SJSA1 (cell line): ENCODE results near the gene GYG1. TPM values are rescaled to one million over a fixed set of nuclear protein-coding genes. Genes with fewer than 3 reads are reported as not detected.
A peak's percentile ranks its signal among the peaks of the same experiment; 100 is the strongest.

ENCODE experiments used
- DNase-seq, 2 experiments: peaks; one replicate each; pipeline ENCODE4 v3.0.0-alpha.2; 2015 to 2020; ENCODE audit warnings: low spot score in 2 of 2, low read depth in 1 of 2
- H3K27ac ChIP-seq: fragments of 250-450 bp; sonication (Bioruptor Pico); 2 replicates; pipeline ENCODE4 v1.5.1; 2020; ENCODE audit warnings: mild to moderate bottlenecking, moderate library complexity
- H3K27me3 ChIP-seq: fragments of 250-450 bp; sonication (Bioruptor Pico); replicated peaks from 2 replicates; pipeline ENCODE4 v1.5.1; 2020; ENCODE audit warnings: mild to moderate bottlenecking, moderate library complexity
- H3K36me3 ChIP-seq: fragments of 250-450 bp; sonication (Bioruptor Pico); 2 replicates; pipeline ENCODE4 v1.5.1; 2020; ENCODE audit warnings: mild to moderate bottlenecking
- H3K4me1 ChIP-seq: fragments of 250-450 bp; sonication (Bioruptor Pico); replicated peaks from 2 replicates; pipeline ENCODE4 v1.6.1; 2021; ENCODE audit warnings: mild to moderate bottlenecking
- H3K4me3 ChIP-seq: fragments of 250-450 bp; sonication (Bioruptor Pico); 2 replicates; pipeline ENCODE4 v1.5.1; 2020; ENCODE audit warnings: mild to moderate bottlenecking
- H3K9me3 ChIP-seq: fragments of 250-450 bp; sonication (Bioruptor Pico); replicated peaks from 2 replicates; pipeline ENCODE4 v1.5.1; 2020; ENCODE audit warnings: mild to moderate bottlenecking
- total RNA-seq: library from RNA; depleted of rRNA; stranded (reverse); fragments of >200 nt; shearing (Covaris generic); gene quantifications from 2 replicates; pipeline ENCODE4 v1.2.3, GENCODE V29; 2014

GYG1 gene
- total RNA-seq, 1 experiment from 2014 or later, result 14.1 TPM

DNA sequence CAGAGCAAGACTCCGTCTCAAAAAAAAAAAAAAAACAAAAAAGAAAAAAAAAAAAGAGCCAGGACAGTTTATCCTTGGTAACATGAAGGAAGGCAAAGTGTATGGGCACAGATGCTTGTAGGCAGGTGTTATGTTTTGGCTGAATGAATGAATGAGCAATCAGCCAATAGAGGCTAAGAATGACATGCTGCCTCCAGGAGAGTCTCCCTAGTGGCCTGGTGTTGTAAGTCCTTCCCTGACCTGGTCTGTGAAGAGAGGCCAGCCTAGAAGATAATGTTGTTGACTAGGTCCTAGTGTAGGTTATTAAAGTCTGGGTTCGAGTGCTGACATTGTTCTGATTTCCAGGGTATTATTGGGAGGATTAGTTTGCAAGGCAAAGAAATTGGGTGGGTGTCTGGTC is 24.9 kb downstream of the GYG1 start:
- Histone ChIP-seq H3K4me1 (peaks cover 13% of the 10 kb centered on the region), H3K9me3 (no peaks in the 10 kb centered on the region), H3K4me3 (no peak overlapping the region), H3K27ac (no peak overlapping the region), H3K27me3 (no peaks in the 10 kb centered on the region), H3K36me3 (peaks cover 7% of the 10 kb centered on the region)
- DNase-seq, result no peak

DNA sequence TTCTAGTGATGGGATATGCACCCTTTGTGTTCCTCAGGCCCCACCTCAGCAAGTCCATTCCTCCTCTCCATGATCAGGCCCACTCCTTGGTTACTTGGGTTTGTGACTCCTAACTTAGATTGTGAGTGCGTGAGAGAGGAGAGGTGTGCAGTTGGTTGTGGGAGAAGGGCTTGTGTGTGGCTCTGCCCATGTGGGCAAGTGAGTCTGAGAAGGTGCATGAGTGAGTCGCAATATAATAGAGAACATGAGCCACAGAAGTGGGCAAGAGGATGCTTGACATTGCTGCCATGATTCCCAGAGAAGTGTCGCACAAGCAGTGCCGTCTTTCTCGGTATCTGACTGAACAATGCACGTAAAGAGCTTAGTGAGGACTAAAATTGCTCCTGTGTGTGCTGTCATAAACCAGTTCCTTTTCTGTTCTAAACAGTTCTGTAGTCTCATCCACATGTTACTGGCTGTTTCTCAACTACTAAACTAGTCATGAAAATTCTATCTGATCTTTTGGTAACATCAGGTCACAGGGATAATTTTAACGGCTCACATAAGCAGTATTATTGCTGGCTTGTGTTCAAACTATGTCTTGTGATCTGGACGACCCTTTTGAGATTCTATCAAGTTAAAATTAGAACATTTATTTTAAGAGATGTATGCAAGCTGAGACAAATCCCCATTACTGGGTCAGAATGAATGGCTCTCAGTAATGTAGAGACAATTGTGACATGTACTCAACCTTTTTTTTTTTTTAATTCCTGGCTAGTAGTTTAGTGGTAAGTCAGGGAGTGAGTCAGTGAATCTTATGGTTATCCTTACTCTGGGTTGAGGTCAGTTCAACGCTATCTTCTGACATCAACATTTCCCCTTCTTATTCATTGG is 25.6 kb downstream of the GYG1 start:
- Histone ChIP-seq H3K27me3 (no peaks in the 10 kb centered on the region), H3K4me3 (no peak overlapping the region), H3K27ac (peak overlapping the region; percentile 22; the same call in 1 of the 2 replicates), H3K36me3 (0 out of 2 replicates have a peak, but pooled peaks cover 6% of the 10 kb centered on the region), H3K4me1 (peaks cover 13% of the 10 kb centered on the region), H3K9me3 (no peaks in the 10 kb centered on the region)
- DNase-seq, result peak in 1 of 2 experiments; percentile 63

DNA sequence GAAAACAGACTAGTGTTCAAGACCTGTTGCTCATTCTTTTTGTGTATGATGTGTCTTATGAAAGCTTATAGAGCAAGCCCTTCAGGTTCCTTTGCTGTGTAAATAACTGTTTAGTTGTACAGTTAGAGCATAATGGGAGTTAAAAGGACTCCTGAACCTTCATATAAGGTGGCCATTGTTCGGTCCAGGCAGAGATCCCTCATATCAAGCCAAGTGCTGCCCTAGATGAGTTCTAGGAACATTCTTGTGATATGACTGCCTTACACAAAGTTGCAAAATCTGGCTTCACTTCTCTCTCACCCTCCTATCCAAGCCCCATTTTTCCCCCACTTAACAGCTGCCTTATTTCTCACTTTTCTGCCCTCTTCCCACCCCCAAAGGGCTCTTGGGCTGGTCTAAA is 26.9 kb downstream of the GYG1 start:
- Histone ChIP-seq H3K27me3 (no peaks in the 10 kb centered on the region), H3K36me3 (0 out of 2 replicates have a peak, but pooled peaks cover 6% of the 10 kb centered on the region), H3K4me1 (peaks cover 13% of the 10 kb centered on the region), H3K9me3 (no peaks in the 10 kb centered on the region), H3K4me3 (no peak overlapping the region), H3K27ac (no peak overlapping the region)
- DNase-seq, result no peak

GRCh38 chr3:149019580-149019979 is 28.2 kb downstream of the GYG1 start:
- DNase-seq, result no peak
- Histone ChIP-seq H3K4me3 (no peak overlapping the region), H3K4me1 (peaks cover 18% of the 10 kb centered on the region), H3K27ac (no peak overlapping the region), H3K9me3 (0 out of 2 replicates have a peak, but pooled peaks cover under 1% of the 10 kb centered on the region), H3K36me3 (peaks cover 10% of the 10 kb centered on the region), H3K27me3 (no peaks in the 10 kb centered on the region)

- H3K9me3 ChIP-seq, result peaks cover 6% of the 10 kb centered on the region; the same call in 1 of the 2 replicates
- peaks cover 17% of the 10 kb centered on the region for H3K36me3 ChIP-seq
- no peak overlapping the region for H3K4me3 ChIP-seq
- no peak for DNase-seq
- H3K4me1 ChIP-seq, result peaks cover 18% of the 10 kb centered on the region
- no peak overlapping the region for H3K27ac ChIP-seq
- H3K27me3 ChIP-seq, result no peaks in the 10 kb centered on the region
These were observed 29.0 kb downstream of the GYG1 start for GRCh38 chr3:149020196-149020838.

DNA sequence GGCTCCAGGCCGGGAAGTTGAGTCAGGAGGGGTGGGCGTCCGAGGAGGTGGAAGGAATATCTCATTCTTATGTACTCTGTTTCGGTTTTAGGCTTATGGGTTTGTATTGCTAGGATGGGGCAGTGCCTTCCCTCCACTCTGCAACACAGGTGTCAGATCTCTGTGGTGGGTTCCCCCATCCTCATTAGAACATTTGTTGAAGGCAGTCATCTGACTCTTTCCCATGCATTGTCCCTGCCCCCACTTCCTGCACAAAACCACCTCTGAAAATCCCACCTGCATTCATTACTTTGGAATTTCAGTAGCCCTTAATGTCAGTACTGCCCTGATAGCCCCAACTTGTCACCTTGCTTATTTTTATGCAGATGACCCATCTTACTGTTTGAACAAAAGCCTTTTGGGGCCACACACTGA is 29.5 kb downstream of the GYG1 start:
- Histone ChIP-seq H3K4me3 (no peak overlapping the region), H3K4me1 (peaks cover 18% of the 10 kb centered on the region), H3K27me3 (no peaks in the 10 kb centered on the region), H3K27ac (no peak overlapping the region), H3K9me3 (peaks cover 7% of the 10 kb centered on the region; the same call in 1 of the 2 replicates), H3K36me3 (peaks cover 23% of the 10 kb centered on the region)
- no peak for DNase-seq

- DNase-seq, result no peak
- Histone ChIP-seq H3K36me3 (peaks cover 31% of the 10 kb centered on the region), H3K4me3 (no peak overlapping the region), H3K27ac (no peak overlapping the region), H3K27me3 (no peaks in the 10 kb centered on the region), H3K9me3 (peaks cover 7% of the 10 kb centered on the region; the same call in 1 of the 2 replicates), H3K4me1 (peaks cover 11% of the 10 kb centered on the region)
These were observed 30.5 kb downstream of the GYG1 start for GRCh38 chr3:149021830-149022229.

GRCh38 chr3:149023951-149024350 is 32.6 kb downstream of the GYG1 start:
- no peak overlapping the region for H3K4me3 ChIP-seq
- H3K36me3 ChIP-seq, result peaks cover 45% of the 10 kb centered on the region
- no peaks in the 10 kb centered on the region for H3K27me3 ChIP-seq
- H3K27ac ChIP-seq, result no peak overlapping the region
- DNase-seq, result no peak
- peaks cover 4% of the 10 kb centered on the region; the same call in 1 of the 2 replicates for H3K4me1 ChIP-seq
- peaks cover 7% of the 10 kb centered on the region; the same call in 1 of the 2 replicates for H3K9me3 ChIP-seq

GRCh38 chr3:149026718-149027117 is 35.4 kb downstream of the GYG1 start:
- Histone ChIP-seq H3K36me3 (peaks cover 64% of the 10 kb centered on the region), H3K9me3 (peaks cover 7% of the 10 kb centered on the region; the same call in 1 of the 2 replicates), H3K27ac (no peak overlapping the region), H3K27me3 (no peaks in the 10 kb centered on the region), H3K4me3 (no peak overlapping the region), H3K4me1 (peaks cover 4% of the 10 kb centered on the region; the same call in 1 of the 2 replicates)
- no peak for DNase-seq

DNA sequence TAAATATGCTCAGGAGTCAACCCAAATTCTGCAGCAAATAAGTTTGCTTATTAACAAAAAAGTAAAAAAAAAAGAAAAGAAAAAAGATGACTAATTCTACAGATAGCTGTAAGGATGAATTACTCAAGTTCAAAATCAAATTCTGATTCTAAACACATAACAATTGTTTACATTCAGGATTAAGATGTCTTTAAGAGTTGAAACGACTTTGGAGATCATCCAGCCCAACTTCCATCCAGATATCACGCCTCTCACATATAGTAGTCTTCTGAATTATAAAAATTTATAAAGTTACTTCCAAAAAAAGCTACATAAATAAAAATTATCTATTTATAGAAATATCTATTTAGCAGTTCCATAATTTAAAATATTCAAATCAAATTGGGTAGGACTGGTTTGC is 39.8 kb downstream of the GYG1 start:
- H3K9me3 ChIP-seq, result no peaks in the 10 kb centered on the region
- no peak overlapping the region for H3K27ac ChIP-seq
- H3K4me3 ChIP-seq, result no peak overlapping the region
- peaks cover 54% of the 10 kb centered on the region for H3K36me3 ChIP-seq
- no peak for DNase-seq
- no peaks in the 10 kb centered on the region for H3K27me3 ChIP-seq
- H3K4me1 ChIP-seq, result no peaks in the 10 kb centered on the region

- H3K27me3 ChIP-seq, result no peaks in the 10 kb centered on the region
- no peaks in the 10 kb centered on the region for H3K4me1 ChIP-seq
- no peak overlapping the region for H3K27ac ChIP-seq
- no peak for DNase-seq
- H3K9me3 ChIP-seq, result no peaks in the 10 kb centered on the region
- H3K36me3 ChIP-seq, result peaks cover 60% of the 10 kb centered on the region
- no peak overlapping the region for H3K4me3 ChIP-seq
These were observed 46.3 kb downstream of the GYG1 start for GRCh38 chr3:149037684-149038083.

DNA sequence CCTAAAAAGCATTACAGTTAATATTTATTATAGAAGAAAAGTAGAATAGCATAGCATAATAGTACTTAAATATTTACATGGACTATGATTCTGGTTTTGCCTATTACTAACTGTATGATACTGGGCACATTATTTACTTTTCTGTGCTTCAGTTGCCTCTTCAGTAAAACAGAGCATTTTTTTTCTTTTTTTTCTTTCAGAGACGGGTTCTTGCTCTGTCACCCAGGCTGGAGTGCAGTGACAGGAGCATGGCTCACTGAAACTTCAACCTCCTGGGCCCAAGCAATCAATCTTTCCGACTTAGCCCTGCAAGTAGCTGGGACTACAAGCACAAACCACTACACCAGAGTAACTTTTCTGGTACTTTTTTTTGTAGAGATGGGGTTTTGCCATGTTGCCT is 47.0 kb downstream of the GYG1 start:
- peaks cover 61% of the 10 kb centered on the region for H3K36me3 ChIP-seq
- no peaks in the 10 kb centered on the region for H3K4me1 ChIP-seq
- H3K27me3 ChIP-seq, result no peaks in the 10 kb centered on the region
- H3K4me3 ChIP-seq, result no peak overlapping the region
- no peaks in the 10 kb centered on the region for H3K9me3 ChIP-seq
- no peak overlapping the region for H3K27ac ChIP-seq
- no peak for DNase-seq

DNA sequence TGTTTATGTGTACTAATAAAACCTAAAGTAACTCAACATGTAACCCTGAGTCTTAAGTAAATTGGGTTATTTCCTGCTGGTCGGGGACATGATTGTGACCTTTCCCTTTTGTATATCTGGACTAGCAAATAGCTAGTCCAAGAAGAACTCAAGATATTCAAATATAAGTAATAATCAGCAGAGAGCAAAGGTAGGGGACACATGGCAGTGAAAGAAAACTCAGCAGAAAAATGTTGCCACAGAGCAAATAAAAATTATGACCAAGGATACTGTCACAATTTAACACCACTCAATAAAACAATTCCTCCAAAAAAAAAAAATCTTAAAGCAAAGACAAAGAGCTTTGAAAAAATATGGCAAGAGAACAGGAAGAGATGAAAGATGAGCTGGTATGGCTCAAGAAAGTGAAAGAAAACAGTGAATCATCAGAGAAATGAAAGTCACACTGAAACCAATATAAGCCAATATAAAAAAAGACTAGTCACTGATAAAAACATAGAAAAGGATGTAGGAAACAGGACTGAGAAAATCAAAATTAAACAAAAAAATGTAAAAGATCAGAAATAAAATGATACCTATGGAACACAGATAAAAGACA is 51.5 kb downstream of the GYG1 start:
- no peak overlapping the region for H3K27ac ChIP-seq
- no peaks in the 10 kb centered on the region for H3K4me1 ChIP-seq
- no peaks in the 10 kb centered on the region for H3K27me3 ChIP-seq
- H3K9me3 ChIP-seq, result no peaks in the 10 kb centered on the region
- no peak overlapping the region for H3K4me3 ChIP-seq
- DNase-seq, result no peak
- H3K36me3 ChIP-seq, result peaks cover 69% of the 10 kb centered on the region
